Keratinocyte (primary cell): ENCODE measurements around the gene PCCA. TPM values are rescaled to one million over a fixed set of nuclear protein-coding genes. Genes with fewer than 3 reads are reported as not detected.

ENCODE experiments used
- DNase-seq: peaks from one replicate; pipeline ENCODE4 v3.0.0-alpha.2; 2011; ENCODE audit warnings: low read depth, missing footprints, low spot score
- FAIRE-seq: peaks from 2 replicates; lab custom pipeline; 2011; peaks lifted over from hg19 to GRCh38; lab: Jason Lieb, UNC
- H2AFZ ChIP-seq: 2 replicates; pipeline ENCODE4 v1.6.0; 2012; ENCODE audit warnings: low read length, control low read depth, inconsistent platforms; ENCODE audit not compliant: control insufficient read depth
- H3K27ac ChIP-seq: 2 replicates; pipeline ENCODE4 v1.5.1; 2011; ENCODE audit warnings: low read length; ENCODE audit not compliant: control insufficient read depth, insufficient read depth
- H3K27me3 ChIP-seq: 3 replicates; pipeline ENCODE4 v1.6.0; 2011; ENCODE audit warnings: low read length; ENCODE audit not compliant: control insufficient read depth, insufficient read depth; ENCODE audit errors: extremely low read depth
- H3K36me3 ChIP-seq, 2 experiments: 2 replicates in 1 of 2; 3 replicates in 1 of 2; pipeline ENCODE4 v1.5.1; 2011; ENCODE audit warnings: low read length in 2 of 2, mild to moderate bottlenecking in 1 of 2; ENCODE audit not compliant: control insufficient read depth in 2 of 2, insufficient read depth in 2 of 2; ENCODE audit errors: extremely low read depth in 1 of 2
- H3K4me1 ChIP-seq: 3 replicates; pipeline ENCODE4 v1.5.1; 2011; ENCODE audit warnings: low read length; ENCODE audit not compliant: control insufficient read depth, insufficient read depth; ENCODE audit errors: extremely low read depth
- H3K4me2 ChIP-seq: 3 replicates; pipeline ENCODE4 v1.6.0; 2011; ENCODE audit warnings: low read depth, low read length; ENCODE audit not compliant: control insufficient read depth, insufficient read depth; ENCODE audit errors: extremely low read depth
- H3K4me3 ChIP-seq, 3 experiments: fragments of 200-600 bp in 1 of 3; sonication (generic) in 1 of 3; 2 replicates in 2 of 3; 3 replicates in 1 of 3; pipeline ENCODE4 v1.5.1; 2011 to 2016; ENCODE audit warnings: low read length in 3 of 3, mild to moderate bottlenecking in 3 of 3, control low read depth in 2 of 3, inconsistent platforms in 1 of 3, low read depth in 1 of 3, mixed read lengths in 1 of 3, mixed run types in 1 of 3, moderate library complexity in 1 of 3; ENCODE audit not compliant: control insufficient read depth in 2 of 3, insufficient read depth in 2 of 3; ENCODE audit errors: extremely low read depth in 1 of 3
- H3K79me2 ChIP-seq: 2 replicates; pipeline ENCODE4 v1.6.0; 2012; ENCODE audit warnings: low read length; ENCODE audit not compliant: control insufficient read depth, insufficient read depth
- H3K9ac ChIP-seq: 3 replicates; pipeline ENCODE4 v1.6.0; 2011; ENCODE audit warnings: low read length; ENCODE audit not compliant: control insufficient read depth, insufficient read depth; ENCODE audit errors: extremely low read depth
- H3K9me1 ChIP-seq: 3 replicates; pipeline ENCODE4 v1.6.0; 2011; ENCODE audit warnings: low read length; ENCODE audit not compliant: control insufficient read depth, insufficient read depth; ENCODE audit errors: extremely low read depth
- H3K9me3 ChIP-seq: 2 replicates; pipeline ENCODE4 v1.5.1; 2012; ENCODE audit warnings: low read depth, low read length; ENCODE audit not compliant: control insufficient read depth
- H4K20me1 ChIP-seq: 3 replicates; pipeline ENCODE4 v1.6.0; 2011; ENCODE audit warnings: low read length; ENCODE audit not compliant: control insufficient read depth, insufficient read depth; ENCODE audit errors: extremely low read depth
- CTCF ChIP-seq, 3 experiments: IDR thresholded peaks in 1 of 3; conservative IDR thresholded peaks in 1 of 3; optimal IDR thresholded peaks in 1 of 3; 2 replicates in 2 of 3; 3 replicates in 1 of 3; pipeline versions ENCODE3 to v1.5.1; 2011; ENCODE audit warnings: low read length in 3 of 3, mild to moderate bottlenecking in 3 of 3, moderate library complexity in 2 of 3, control low read depth in 1 of 3, inconsistent platforms in 1 of 3; ENCODE audit not compliant: insufficient read depth in 2 of 3; ENCODE audit errors: extremely low read depth in 1 of 3
- EZH2 ChIP-seq: IDR thresholded peaks from one replicate; pipeline ENCODE4 v1.6.1; 2012; ENCODE audit warnings: inconsistent platforms, mild to moderate bottlenecking, low read length, moderate library complexity
- dilution Hi-C: fragments of 300-500 bp; cut with MboI; formaldehyde crosslinking; loops from one replicate; pipeline ENCODE4 v1.7.0; 2020; ENCODE audit warnings: low sequenced_read_pairs; ENCODE audit not compliant: extremely low pct_ligation_motif_present
- polyA plus RNA-seq, 5 experiments: library from polyadenylated mRNA; depleted of rRNA in 3 of 5; stranded (reverse) in 3 of 5; stranded (forward) in 1 of 5; unstranded in 1 of 5; fragments of >200 nt; gene quantifications; 1 replicate in 1 of 5; 2 replicates in 3 of 5; 3 replicates in 1 of 5; pipeline versions ENCODE4 v1.2.1 to v1.2.3, GENCODE V29; 2011 to 2012; ENCODE audit warnings: missing spikeins in 2 of 5, low read depth in 1 of 5, low replicate concordance in 1 of 5

PCCA gene
- polyA plus RNA-seq, 1 donor (not counting 4 experiments of a cell fraction or from before 2014, with no cell fraction given): 8.1 TPM

DNA sequence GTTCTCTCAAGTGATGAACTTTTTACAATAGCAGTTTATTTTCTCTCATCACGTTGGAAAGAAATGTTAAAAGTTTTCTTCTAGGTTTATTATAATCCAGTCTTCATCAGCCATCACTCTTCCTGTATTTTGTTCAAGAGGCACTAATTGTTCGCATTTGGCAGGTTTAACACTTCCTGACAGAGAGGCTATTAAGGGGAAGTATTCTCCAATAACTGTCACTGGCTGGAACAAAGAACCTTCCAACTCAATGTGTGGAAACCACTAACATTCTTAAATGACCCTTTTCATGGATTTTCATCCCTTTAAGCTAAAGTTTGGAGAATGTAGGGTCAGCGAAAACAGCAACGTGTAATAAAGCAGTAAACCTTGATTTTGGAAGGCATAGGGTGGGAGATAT, 145.1 kb downstream of the PCCA start:
- Histone ChIP-seq H2AFZ (no peak overlapping the region), H3K4me3 (no peak overlapping the region), H3K4me1 (peaks cover 10% of the 10 kb centered on the region), H3K9me3 (no peaks in the 10 kb centered on the region), H4K20me1 (no peaks in the 10 kb centered on the region), H3K27me3 (no peaks in the 10 kb centered on the region), H3K9ac (no peak overlapping the region), H3K4me2 (no peak overlapping the region), H3K27ac (no peak overlapping the region), H3K9me1 (no peaks in the 10 kb centered on the region), H3K79me2 (no peaks in the 10 kb centered on the region), H3K36me3 (no peaks in the 10 kb centered on the region)
- TF ChIP-seq EZH2: no peak
- FAIRE-seq (no peak), DNase-seq (no peak)
- dilution Hi-C loops: no loop called here

- no peaks in the 10 kb centered on the region for H3K36me3 ChIP-seq
- no peaks in the 10 kb centered on the region for H3K9me3 ChIP-seq
- no peak for TF ChIP-seq CTCF (optimal IDR thresholded peaks at IDR 0.05 in 1 of 3, IDR thresholded peaks at IDR 0.05 in 1 of 3, conservative IDR thresholded peaks at IDR 0.05 in 1 of 3; ENCODE audit: extremely low read depth in 1 of 3, insufficient read depth in 2 of 3, low read length in 3 of 3)
- TF ChIP-seq EZH2: no peak
- no peak for FAIRE-seq
- no peaks in the 10 kb centered on the region for H3K79me2 ChIP-seq
- no peaks in the 10 kb centered on the region for H3K9me1 ChIP-seq
- no peak overlapping the region for H2AFZ ChIP-seq
- peaks cover 6% of the 10 kb centered on the region for H3K4me1 ChIP-seq
- H3K4me2 ChIP-seq: no peak overlapping the region
- no peaks in the 10 kb centered on the region for H4K20me1 ChIP-seq
- no peak for DNase-seq
- H3K4me3 ChIP-seq: no peak overlapping the region
- H3K27ac ChIP-seq: no peak overlapping the region
- H3K27me3 ChIP-seq: no peaks in the 10 kb centered on the region
- no peak overlapping the region for H3K9ac ChIP-seq
- dilution Hi-C loops: no loop called here
These were observed 145.7 kb downstream of the PCCA start for GRCh38 chr13:100234524-100235136.
